ENCODE measurements around the gene MAML3.
A peak's percentile ranks its signal among the peaks of the same experiment; 100 is the strongest.

Gene MAML3

GRCh38 chr4:140046543-140046942 lies 107.4 kb downstream of the MAML3 start:
- H3K27me3 ChIP-seq = no peaks in the 10 kb centered on the region
- H3K9me3 ChIP-seq = no peaks in the 10 kb centered on the region
- peak overlapping the region; percentile 71 for H3K27ac ChIP-seq
- H3K4me3 ChIP-seq = no peak overlapping the region
- H3K4me1 ChIP-seq = peaks cover 0 to 45% (median 28%) of the 10 kb centered on the region in 4 donors
- TF ChIP-seq CTCF (IDR thresholded peaks at IDR 0.05) = no peak
- no peaks in the 10 kb centered on the region for H3K36me3 ChIP-seq
- no peak for DNase-seq
- intact Hi-C loops (cut with DNase I; ENCODE audit: low total_unique reads) = loop anchor here (10.0 kb wide), 1 partner anchor 312 kb away; no protein-coding TSS in a partner anchor

- H3K27ac ChIP-seq = peak overlapping the region in 1 of 2 donors; percentile 71
- peaks cover 0 to 45% (median 28%) of the 10 kb centered on the region in 4 donors for H3K4me1 ChIP-seq
- H3K4me3 ChIP-seq = no peak overlapping the region
- H3K9me3 ChIP-seq = no peaks in the 10 kb centered on the region
- H3K27me3 ChIP-seq = no peaks in the 10 kb centered on the region
- no peak for TF ChIP-seq CTCF (IDR thresholded peaks at IDR 0.05)
- intact Hi-C loops (cut with DNase I; ENCODE audit: low total_unique reads) = loop anchor here (10.0 kb wide), 1 partner anchor 311 kb away; no protein-coding TSS in a partner anchor
- H3K36me3 ChIP-seq = no peaks in the 10 kb centered on the region
- DNase-seq = no peak
Observed at GRCh38 chr4:140046016-140046415, 108.0 kb downstream of the MAML3 start.

GRCh38 chr4:140044337-140044902 lies 109.6 kb downstream of the MAML3 start:
- intact Hi-C loops (cut with DNase I; ENCODE audit: low total_unique reads) = loop anchor here (10.0 kb wide), 1 partner anchor 310 kb away; no protein-coding TSS in a partner anchor
- H3K4me1 ChIP-seq = peaks cover 0 to 34% (median 19%) of the 10 kb centered on the region in 4 donors
- DNase-seq = no peak
- H3K27ac ChIP-seq = no peak overlapping the region
- H3K27me3 ChIP-seq = no peaks in the 10 kb centered on the region
- no peaks in the 10 kb centered on the region for H3K36me3 ChIP-seq
- no peak for TF ChIP-seq CTCF (IDR thresholded peaks at IDR 0.05)
- no peak overlapping the region for H3K4me3 ChIP-seq
- no peaks in the 10 kb centered on the region for H3K9me3 ChIP-seq

GRCh38 chr4:140042634-140043033 lies 111.3 kb downstream of the MAML3 start:
- no peak overlapping the region for H3K27ac ChIP-seq
- H3K9me3 ChIP-seq = no peaks in the 10 kb centered on the region
- no peaks in the 10 kb centered on the region for H3K27me3 ChIP-seq
- H3K36me3 ChIP-seq = no peaks in the 10 kb centered on the region
- H3K4me3 ChIP-seq = no peak overlapping the region
- no peak for TF ChIP-seq CTCF (IDR thresholded peaks at IDR 0.05)
- DNase-seq = no peak
- intact Hi-C loops (cut with DNase I; ENCODE audit: low total_unique reads) = loop anchor here (10.0 kb wide), 1 partner anchor 308 kb away; no protein-coding TSS in a partner anchor
- H3K4me1 ChIP-seq = peaks cover 0 to 23% (median 6%) of the 10 kb centered on the region in 4 donors

- no peaks in the 10 kb centered on the region for H3K36me3 ChIP-seq
- H3K4me1 ChIP-seq = peaks cover 0 to 25% (median 14%) of the 10 kb centered on the region in 4 donors
- intact Hi-C loops (cut with DNase I; ENCODE audit: low total_unique reads) = no loop called here
- DNase-seq = no peak
- H3K9me3 ChIP-seq = no peaks in the 10 kb centered on the region
- no peak for TF ChIP-seq CTCF (IDR thresholded peaks at IDR 0.05)
- H3K27ac ChIP-seq = peak overlapping the region; percentile 30 to 58
- no peak overlapping the region for H3K4me3 ChIP-seq
- no peaks in the 10 kb centered on the region for H3K27me3 ChIP-seq
Observed at GRCh38 chr4:140038031-140038533, 115.9 kb downstream of the MAML3 start.

Measured in tibial artery (tissue), 4 donors.